Ovary (tissue), 9 donors: Measurements from ENCODE around the gene ADAMTS2. TPM values are rescaled to one million over a fixed set of nuclear protein-coding genes. Genes with fewer than 3 reads are reported as not detected.
"Not testable (repeated sequence)": the region's sequence is repeated elsewhere in the genome, so short reads cannot be mapped to it uniquely, and the experiment has no call there.

Experiments
- DNase-seq, 5 donors: peaks; one replicate each; pipeline ENCODE4 v3.0.0-alpha.2; 2019 to 2020
- H3K27ac ChIP-seq, 2 donors: fragments of 200-600 bp; one replicate each; pipeline versions ENCODE4 v1.5.1 to v1.8.0; 2019 to 2022
- H3K27me3 ChIP-seq: fragments of 200-600 bp; one replicate; pipeline ENCODE4 v1.8.0; 2022
- H3K36me3 ChIP-seq: fragments of 200-600 bp; sonication (generic); one replicate; pipeline ENCODE4 v1.5.1; 2019
- H3K4me1 ChIP-seq: one replicate; pipeline ENCODE4 v1.8.1; 2013; ENCODE audit warnings: mild to moderate bottlenecking, moderate library complexity; ENCODE audit not compliant: insufficient read depth
- H3K4me3 ChIP-seq: fragments of 200-600 bp; sonication (generic); one replicate; pipeline ENCODE4 v1.5.1; 2017
- H3K9me3 ChIP-seq, 2 donors: fragments of 200-600 bp in 1 of 2; sonication (generic) in 1 of 2; one replicate each; pipeline versions ENCODE4 v1.5.1 to v1.8.1; 2013 to 2019; ENCODE audit warnings: mild to moderate bottlenecking in 1 of 2, moderate library complexity in 1 of 2
- CTCF ChIP-seq, 3 donors: fragments of 450-650 bp in 2 of 3; fragments of 200-600 bp in 1 of 3; IDR thresholded peaks; one replicate each; pipeline versions ENCODE4 v1.5.1 to v1.8.0; 2016 to 2022; ENCODE audit warnings: antibody characterized with exemption in 3 of 3, mild to moderate bottlenecking in 1 of 3
- EP300 ChIP-seq: sonication (generic); formaldehyde crosslinking; IDR thresholded peaks from one replicate; pipeline ENCODE4 v1.6.1; 2017; ENCODE audit warnings: antibody characterized with exemption
- POLR2A ChIP-seq: fragments of 450-650 bp; IDR thresholded peaks from one replicate; pipeline ENCODE4 v1.6.1; 2017; ENCODE audit warnings: antibody characterized with exemption, mild to moderate bottlenecking, moderate library complexity
- WGBS, 3 donors: extraction: QIAGEN DNeasy Blood & Tissue Kit in 1 of 3; methylation state at CpG; one replicate each; pipeline versions ENCODE4 v1.1.5 to v1.1.7; 2013 to 2017; 5-methylcytosine and 5-hydroxymethylcytosine counted together
- intact Hi-C, 4 donors: fragments of 100-400 bp; cut with DNase I; formaldehyde crosslinking; loops; one replicate each; pipeline versions ENCODE4 v1.11.0 to v1.15.1; 2022 to 2023
- polyA plus RNA-seq, 2 donors: library from polyadenylated mRNA; stranded (reverse); fragments of 200-250 nt in 1 of 2; fragments of 350-450 nt in 1 of 2; fragmentation: Illumina TruSeq in 1 of 2; extraction: RNeasy Lipid Tissue Mini Kit (QIAGEN cat#74804) in 1 of 2; gene quantifications; one replicate each; pipeline ENCODE4 v1.2.3, GENCODE V29; 2013 to 2014
- total RNA-seq, 7 donors: library from RNA; depleted of rRNA in 2 of 7; stranded (reverse); fragments of >200 nt in 2 of 7; fragmentation: NEBNext Ultra II Directional in 3 of 7; extraction: Animal tissue kit (Norgen Biotek cat#: 25700) in 3 of 7; gene quantifications; one replicate each; pipeline versions ENCODE4 v1.1.0 to v1.2.4, GENCODE V29; 2016 to 2023
- donor health status: DM: no; HTN: no; CAD: no; lungs with moderate emphysema.
- donor health status: DM: no; HTN: no; CAD: no.
- donor health status: Bipolar disorder and iron deficiency.
- donor health status: DM: yes; HTN: yes; CAD: no.
- donor health status: DM: no; HTN: no; CAD: no.
- donor health status: DM: yes; HTN: yes; CAD: no.

The ADAMTS2 gene
- total and polyA plus RNA-seq, 9 donors, result 7.9 to 31.8 (median 11.5) TPM

- no peaks in the 10 kb centered on the region for H3K27me3 ChIP-seq
- peaks cover 6% of the 10 kb centered on the region for H3K4me1 ChIP-seq
- DNase-seq, result peak in 2 of 5 donors; percentile 17 to 40
- no peaks in the 10 kb centered on the region for H3K36me3 ChIP-seq
- no peaks in the 10 kb centered on the region for H3K9me3 ChIP-seq
- peak overlapping the region; percentile 47 to 70 for H3K27ac ChIP-seq
- TF ChIP-seq EP300 (no peak), POLR2A (no peak)
- H3K4me3 ChIP-seq, result no peak overlapping the region
- intact Hi-C loops, result no loop called here
- 79 to 82% (median 81%) methylated on average over 15 of the region's 15 CpGs for WGBS, 3 donors
Measured at GRCh38 chr5:179327021-179327735, 18.1 kb downstream of the ADAMTS2 start.

- H3K4me3 ChIP-seq, result no peak overlapping the region
- H3K27me3 ChIP-seq, result no peaks in the 10 kb centered on the region
- peak; percentile 82 to 92 (median 85) for DNase-seq
- H3K4me1 ChIP-seq, result peaks cover 6% of the 10 kb centered on the region
- WGBS, 3 donors, result 8 to 15% (median 11%) methylated on average over 29 to 30 of the region's 30 CpGs
- peak overlapping the region; percentile 47 to 70 for H3K27ac ChIP-seq
- TF ChIP-seq POLR2A (no peak), CTCF (IDR thresholded peaks at IDR 0.05) (no peak), EP300 (peak; percentile 35)
- no peaks in the 10 kb centered on the region for H3K36me3 ChIP-seq
- no peaks in the 10 kb centered on the region for H3K9me3 ChIP-seq
- intact Hi-C loops, result no loop called here
Measured at GRCh38 chr5:179326122-179326927, 18.9 kb downstream of the ADAMTS2 start.

- intact Hi-C loops, result no loop called here
- no peaks in the 10 kb centered on the region for H3K9me3 ChIP-seq
- no peaks in the 10 kb centered on the region for H3K27me3 ChIP-seq
- H3K4me3 ChIP-seq, result no peak overlapping the region
- no peak for TF ChIP-seq CTCF (IDR thresholded peaks at IDR 0.05)
- no peak for TF ChIP-seq EP300
- no peak for TF ChIP-seq POLR2A
- H3K36me3 ChIP-seq, result no peaks in the 10 kb centered on the region
- peaks cover 6% of the 10 kb centered on the region for H3K4me1 ChIP-seq
- DNase-seq, result peak in 3 of 5 donors; percentile 34 to 49 (median 47)
- WGBS, 3 donors, result 82 to 85% (median 82%) methylated on average over 27 to 28 of the region's 28 CpGs
- H3K27ac ChIP-seq, result peak overlapping the region; percentile 47 to 70
Measured at GRCh38 chr5:179325296-179326031, 19.8 kb downstream of the ADAMTS2 start.

GRCh38 chr5:179324760-179325295 lies 20.4 kb downstream of the ADAMTS2 start:
- 79 to 89% (median 81%) methylated on average over 6 of the region's 6 CpGs for WGBS, 3 donors
- intact Hi-C loops, result no loop called here
- H3K27ac ChIP-seq, result no peak overlapping the region

GRCh38 chr5:179324316-179324715 lies 20.9 kb downstream of the ADAMTS2 start:
- H3K9me3 ChIP-seq, H3K4me1 ChIP-seq, H3K4me3 ChIP-seq, H3K27me3 ChIP-seq, H3K27ac ChIP-seq, intact Hi-C loops, H3K36me3 ChIP-seq: not testable (repeated sequence)
- peak in 1 of 5 donors; percentile 5 for DNase-seq
- WGBS, 3 donors, result 93 to 96% (median 95%) methylated on average over 7 of the region's 7 CpGs

More at GRCh38 chr5:179324760-179325295, 20.4 kb downstream of the ADAMTS2 start:
- H3K4me1 ChIP-seq, result peaks cover 6% of the 10 kb centered on the region
- TF ChIP-seq POLR2A (no peak), CTCF (IDR thresholded peaks at IDR 0.05) (no peak), EP300 (no peak)
- H3K36me3 ChIP-seq, result no peaks in the 10 kb centered on the region
- no peaks in the 10 kb centered on the region for H3K27me3 ChIP-seq
- H3K9me3 ChIP-seq, result no peaks in the 10 kb centered on the region
- H3K4me3 ChIP-seq, result no peak overlapping the region
- DNase-seq, result peak in 2 of 5 donors; percentile 17 to 29
